HepG2 (cell line): ENCODE results near the gene ZNF440. TPM values are rescaled to one million over a fixed set of nuclear protein-coding genes. Genes with fewer than 3 reads are reported as not detected.

ENCODE experiments used
- CREB1 ChIP-seq, 2 experiments: fragments of 450-650 bp in 1 of 2; IDR thresholded peaks; 2 replicates each; pipeline ENCODE4 v1.6.1; 2016 to 2017; ENCODE audit warnings: control low read depth in 1 of 2, mild to moderate bottlenecking in 1 of 2, missing compliant biosample characterization in 1 of 2, missing genetic modification characterization in 1 of 2
- FOXO1 ChIP-seq: sonication (generic); formaldehyde crosslinking; IDR thresholded peaks from 2 replicates; pipeline ENCODE4 v1.4.0; 2020; ENCODE audit warnings: missing genetic modification reagents
- GABPA ChIP-seq, 2 experiments: IDR thresholded peaks; 2 replicates each; pipeline ENCODE4 v1.6.1; 2011 to 2016; ENCODE audit warnings: low read depth in 2 of 2, low read length in 1 of 2, missing biosample characterization in 1 of 2, missing genetic modification characterization in 1 of 2
- HNRNPLL ChIP-seq: fragments of 200-400 bp; formaldehyde crosslinking; IDR thresholded peaks from 2 replicates; pipeline ENCODE4 v1.6.1; 2017; ENCODE audit warnings: mild to moderate bottlenecking, low read depth, low read length; ENCODE audit not compliant: poor library complexity, severe bottlenecking
- KLF15 ChIP-seq: sonication (generic); formaldehyde crosslinking; IDR thresholded peaks from 2 replicates; pipeline ENCODE4 v1.8.1; 2023; ENCODE audit warnings: borderline replicate concordance, mild to moderate bottlenecking, inconsistent platforms, missing genetic modification reagents, mixed read lengths
- KLF16 ChIP-seq, 2 experiments: sonication (generic) in 1 of 2; formaldehyde crosslinking in 1 of 2; IDR thresholded peaks; 2 replicates each; pipeline versions ENCODE4 v1.6.1 to v1.8.0; 2016 to 2023; ENCODE audit warnings: missing genetic modification reagents in 2 of 2, missing compliant biosample characterization in 1 of 2
- KLF9 ChIP-seq: IDR thresholded peaks from 2 replicates; pipeline ENCODE4 v1.6.1; 2016; ENCODE audit warnings: low read depth
- NCOR1 ChIP-seq: fragments of 200-600 bp; sonication (generic); IDR thresholded peaks from 2 replicates; pipeline ENCODE4 v1.7.0; 2017; ENCODE audit warnings: antibody characterized with exemption, low read length, borderline replicate concordance
- POLR2AphosphoS5 ChIP-seq: IDR thresholded peaks from 2 replicates; pipeline ENCODE4 v1.6.1; 2012; ENCODE audit warnings: low read depth, low read length
- SALL1 ChIP-seq: sonication (generic); formaldehyde crosslinking; IDR thresholded peaks from 2 replicates; pipeline ENCODE4 v1.8.0; 2022; ENCODE audit warnings: mild to moderate bottlenecking, missing genetic modification reagents
- SAP130 ChIP-seq: IDR thresholded peaks from 2 replicates; pipeline ENCODE4 v1.6.1; 2016; ENCODE audit warnings: low read depth
- SIN3B ChIP-seq: fragments of 150-350 bp; IDR thresholded peaks from 2 replicates; pipeline ENCODE4 v1.6.1; 2014; ENCODE audit warnings: low read length
- ZBTB42 ChIP-seq: sonication (generic); formaldehyde crosslinking; IDR thresholded peaks from 2 replicates; pipeline ENCODE4 v1.5.0; 2020; ENCODE audit warnings: mild to moderate bottlenecking, missing genetic modification reagents
- ZNF629 ChIP-seq: sonication (generic); formaldehyde crosslinking; conservative IDR thresholded peaks from 2 replicates; pipeline ENCODE4 v1.5.0; 2020; ENCODE audit warnings: missing genetic modification reagents
- polyA plus RNA-seq, 8 experiments: library from polyadenylated mRNA; depleted of rRNA in 3 of 8; stranded (reverse) in 7 of 8; unstranded in 1 of 8; fragments of >200 nt; fragmentation: Illumina TruSeq in 4 of 8; extraction: Trizol in 4 of 8; gene quantifications; 2 replicates each; pipeline versions ENCODE4 v1.2.1 to v1.2.3, GENCODE V29; 2011 to 2016; ENCODE audit warnings: low read depth in 4 of 8, missing spikeins in 1 of 8, mixed read lengths in 1 of 8; ENCODE audit not compliant: insufficient read depth in 1 of 8
- total RNA-seq, 5 experiments: library from RNA; depleted of rRNA; stranded (reverse); fragments of >200 nt; fragmentation: Illumina TruSeq; extraction: Trizol; gene quantifications; 2 replicates each; pipeline ENCODE4 v1.2.3, GENCODE V29; 2016; ENCODE audit warnings: low read depth in 1 of 5
- TF ChIP-seq, protein P1 (sequence below): sonication (generic); formaldehyde crosslinking; IDR thresholded peaks from 2 replicates; pipeline ENCODE4 v1.4.0; 2020; ENCODE audit warnings: mild to moderate bottlenecking, missing genetic modification reagents
- TF ChIP-seq, protein P2 (sequence below): sonication (generic); formaldehyde crosslinking; IDR thresholded peaks from 2 replicates; pipeline ENCODE4 v1.4.0; 2020; ENCODE audit warnings: low read depth, missing genetic modification reagents

ZNF440 gene
- total and polyA plus RNA-seq, 2 of the 13 experiments (the other 11 are each of a cell fraction or from before 2014, with no cell fraction given), result 2.7 to 12.4 TPM

DNA sequence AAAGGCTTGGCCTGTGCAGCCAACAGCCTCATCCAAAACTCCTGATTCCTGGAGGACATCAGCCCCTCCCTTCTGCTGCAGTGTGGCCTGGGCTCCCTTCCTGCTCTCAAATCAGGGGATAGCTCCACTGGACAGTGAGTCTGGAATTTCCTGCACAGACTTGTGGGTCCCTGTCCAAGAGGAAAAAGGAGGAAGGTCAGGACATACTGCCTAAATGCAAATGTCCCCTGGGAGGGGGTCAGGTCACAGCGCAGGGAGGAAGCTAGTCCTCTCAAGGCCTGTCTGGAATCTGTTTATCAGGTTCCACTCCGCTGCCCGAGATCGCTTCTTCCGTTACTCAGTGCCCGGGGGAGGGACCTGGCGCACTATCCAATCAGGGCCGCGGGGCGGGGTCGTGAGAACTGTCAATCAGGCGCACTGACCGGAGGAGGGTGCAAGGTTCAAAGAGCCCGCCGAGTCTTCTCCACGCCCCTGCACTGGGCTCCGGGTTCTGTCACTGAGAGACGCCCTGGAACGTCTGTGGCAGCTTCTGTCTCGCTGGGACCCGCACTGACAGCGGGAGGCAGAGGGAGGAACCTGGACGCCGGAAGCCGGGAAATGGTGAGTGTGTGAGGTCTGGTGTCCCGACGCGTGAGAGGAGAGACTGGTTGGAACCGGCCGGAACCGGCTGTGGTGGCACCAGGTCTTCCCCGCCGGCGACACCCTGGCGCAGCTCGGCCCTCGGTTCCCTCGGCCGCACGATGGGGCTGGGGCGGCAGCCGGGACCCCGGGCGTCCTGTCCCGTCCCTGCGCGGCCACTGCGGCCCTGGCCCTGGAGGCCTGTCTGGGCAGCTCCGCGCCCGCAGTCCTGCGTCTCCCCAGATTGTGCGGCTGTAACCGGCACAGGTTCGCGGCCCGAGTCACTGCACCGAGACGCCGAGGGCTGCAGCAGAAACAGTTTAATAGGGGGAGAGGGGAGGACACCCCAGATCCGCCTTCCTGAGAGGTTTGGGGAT lies 47.2 kb upstream of the ZNF440 start, which contains the start of gene ZNF441 (continued):
- TF ChIP-seq, protein P1, sequence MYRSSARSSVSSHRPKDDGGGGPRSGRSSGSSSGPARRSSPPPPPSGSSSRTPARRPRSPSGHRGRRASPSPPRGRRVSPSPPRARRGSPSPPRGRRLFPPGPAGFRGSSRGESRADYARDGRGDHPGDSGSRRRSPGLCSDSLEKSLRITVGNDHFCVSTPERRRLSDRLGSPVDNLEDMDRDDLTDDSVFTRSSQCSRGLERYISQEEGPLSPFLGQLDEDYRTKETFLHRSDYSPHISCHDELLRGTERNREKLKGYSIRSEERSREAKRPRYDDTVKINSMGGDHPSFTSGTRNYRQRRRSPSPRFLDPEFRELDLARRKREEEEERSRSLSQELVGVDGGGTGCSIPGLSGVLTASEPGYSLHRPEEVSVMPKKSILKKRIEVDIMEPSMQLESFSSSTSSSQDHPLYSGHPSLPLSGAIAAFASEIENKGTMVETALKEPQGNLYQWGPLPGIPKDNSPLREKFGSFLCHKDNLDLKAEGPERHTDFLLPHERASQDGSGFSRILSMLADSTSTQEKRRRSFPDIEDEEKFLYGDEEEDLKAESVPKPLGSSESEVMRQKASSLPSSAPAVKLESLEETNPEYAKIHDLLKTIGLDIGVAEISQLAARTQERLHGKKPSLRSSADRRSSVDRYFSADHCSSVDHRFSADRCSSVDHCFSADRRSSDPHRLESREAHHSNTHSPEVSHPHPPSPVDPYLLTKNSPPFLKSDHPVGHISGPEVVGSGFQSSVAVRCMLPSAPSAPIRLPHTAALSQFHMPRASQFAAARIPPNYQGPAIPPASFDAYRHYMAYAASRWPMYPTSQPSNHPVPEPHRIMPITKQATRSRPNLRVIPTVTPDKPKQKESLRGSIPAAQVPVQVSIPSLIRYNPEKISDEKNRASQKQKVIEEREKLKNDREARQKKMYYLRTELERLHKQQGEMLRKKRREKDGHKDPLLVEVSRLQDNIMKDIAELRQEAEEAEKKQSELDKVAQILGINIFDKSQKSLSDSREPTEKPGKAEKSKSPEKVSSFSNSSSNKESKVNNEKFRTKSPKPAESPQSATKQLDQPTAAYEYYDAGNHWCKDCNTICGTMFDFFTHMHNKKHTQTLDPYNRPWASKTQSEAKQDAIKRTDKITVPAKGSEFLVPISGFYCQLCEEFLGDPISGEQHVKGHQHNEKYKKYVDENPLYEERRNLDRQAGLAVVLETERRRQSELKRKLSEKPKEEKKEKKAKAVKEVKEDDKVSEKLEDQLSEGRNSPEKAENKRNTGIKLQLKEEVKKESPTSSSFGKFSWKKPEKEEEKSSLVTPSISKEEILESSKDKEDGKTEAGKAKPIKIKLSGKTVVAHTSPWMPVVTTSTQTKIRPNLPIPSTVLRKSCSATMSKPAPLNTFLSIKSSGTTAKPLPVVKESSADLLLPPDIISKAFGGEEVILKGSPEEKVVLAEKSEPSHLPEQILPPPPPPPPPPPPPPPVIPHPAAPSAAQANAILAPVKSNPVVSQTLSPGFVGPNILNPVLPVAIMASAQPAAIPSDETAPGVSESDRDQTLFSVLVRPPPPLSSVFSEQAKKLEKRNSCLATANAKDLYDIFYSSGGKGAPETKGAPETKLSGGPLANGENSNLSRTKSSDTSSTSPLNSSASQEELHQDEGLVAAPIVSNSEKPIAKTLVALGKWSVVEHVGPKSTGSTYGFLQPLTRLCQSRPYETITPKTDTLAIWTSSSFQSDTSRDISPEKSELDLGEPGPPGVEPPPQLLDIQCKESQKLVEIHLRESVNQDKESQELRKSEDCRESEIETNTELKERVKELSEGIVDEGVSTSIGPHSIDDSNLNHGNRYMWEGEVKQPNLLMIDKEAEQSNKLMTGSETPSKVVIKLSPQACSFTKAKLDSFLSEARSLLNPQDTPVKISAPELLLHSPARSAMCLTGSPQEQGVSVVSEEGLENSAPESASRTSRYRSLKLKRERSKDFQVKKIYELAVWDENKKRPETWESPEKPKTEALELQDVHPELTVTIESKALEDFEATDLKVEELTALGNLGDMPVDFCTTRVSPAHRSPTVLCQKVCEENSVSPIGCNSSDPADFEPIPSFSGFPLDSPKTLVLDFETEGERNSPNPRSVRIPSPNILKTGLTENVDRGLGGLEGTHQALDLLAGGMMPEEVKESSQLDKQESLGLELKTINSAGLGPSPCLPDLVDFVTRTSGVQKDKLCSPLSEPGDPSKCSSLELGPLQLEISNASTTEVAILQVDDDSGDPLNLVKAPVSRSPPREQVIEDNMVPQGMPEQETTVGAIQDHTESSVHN (CRISPR knock-in tag), result 0 out of 2 replicates have a peak, but pooled peaks have one; percentile 42
- TF ChIP-seq KLF16 (CRISPR knock-in tag; IDR thresholded peaks at IDR 0.05), result peak in 1 of 2 experiments; percentile 81; a peak in 2 of 4 replicates
- TF ChIP-seq SIN3B, result peak; percentile 63; the same call in 1 of the 2 replicates
- peak; percentile 96 for TF ChIP-seq SAP130
- peak; percentile 48; the same call in 1 of the 2 replicates for TF ChIP-seq NCOR1
- TF ChIP-seq FOXO1 (CRISPR knock-in tag), result no peak; the same call in 1 of the 2 replicates
- TF ChIP-seq POLR2AphosphoS5, result peak; percentile 95
- peak; percentile 69 for TF ChIP-seq SALL1
- TF ChIP-seq, protein P2, sequence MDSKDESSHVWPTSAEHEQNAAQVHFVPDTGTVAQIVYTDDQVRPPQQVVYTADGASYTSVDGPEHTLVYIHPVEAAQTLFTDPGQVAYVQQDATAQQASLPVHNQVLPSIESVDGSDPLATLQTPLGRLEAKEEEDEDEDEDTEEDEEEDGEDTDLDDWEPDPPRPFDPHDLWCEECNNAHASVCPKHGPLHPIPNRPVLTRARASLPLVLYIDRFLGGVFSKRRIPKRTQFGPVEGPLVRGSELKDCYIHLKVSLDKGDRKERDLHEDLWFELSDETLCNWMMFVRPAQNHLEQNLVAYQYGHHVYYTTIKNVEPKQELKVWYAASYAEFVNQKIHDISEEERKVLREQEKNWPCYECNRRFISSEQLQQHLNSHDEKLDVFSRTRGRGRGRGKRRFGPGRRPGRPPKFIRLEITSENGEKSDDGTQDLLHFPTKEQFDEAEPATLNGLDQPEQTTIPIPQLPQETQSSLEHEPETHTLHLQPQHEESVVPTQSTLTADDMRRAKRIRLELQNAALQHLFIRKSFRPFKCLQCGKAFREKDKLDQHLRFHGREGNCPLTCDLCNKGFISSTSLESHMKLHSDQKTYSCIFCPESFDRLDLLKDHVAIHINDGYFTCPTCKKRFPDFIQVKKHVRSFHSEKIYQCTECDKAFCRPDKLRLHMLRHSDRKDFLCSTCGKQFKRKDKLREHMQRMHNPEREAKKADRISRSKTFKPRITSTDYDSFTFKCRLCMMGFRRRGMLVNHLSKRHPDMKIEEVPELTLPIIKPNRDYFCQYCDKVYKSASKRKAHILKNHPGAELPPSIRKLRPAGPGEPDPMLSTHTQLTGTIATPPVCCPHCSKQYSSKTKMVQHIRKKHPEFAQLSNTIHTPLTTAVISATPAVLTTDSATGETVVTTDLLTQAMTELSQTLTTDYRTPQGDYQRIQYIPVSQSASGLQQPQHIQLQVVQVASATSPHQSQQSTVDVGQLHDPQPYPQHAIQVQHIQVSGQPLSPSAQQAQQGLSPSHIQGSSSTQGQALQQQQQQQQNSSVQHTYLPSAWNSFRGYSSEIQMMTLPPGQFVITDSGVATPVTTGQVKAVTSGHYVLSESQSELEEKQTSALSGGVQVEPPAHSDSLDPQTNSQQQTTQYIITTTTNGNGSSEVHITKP (CRISPR knock-in tag), result peak; percentile 65
- no peak; the same call in 1 of the 2 replicates for TF ChIP-seq KLF15 (CRISPR knock-in tag)
- peak; percentile 20; the same call in 1 of the 2 replicates for TF ChIP-seq ZBTB42 (CRISPR knock-in tag)
- TF ChIP-seq GABPA (IDR thresholded peaks at IDR 0.05; ENCODE audit: low read depth, low read length), result peak; percentile 21; the same call in 1 of the 2 replicates
- peak; percentile 79 for TF ChIP-seq GABPA (CRISPR knock-in tag; IDR thresholded peaks at IDR 0.05; ENCODE audit: low read depth)
- peak; percentile 66 for TF ChIP-seq HNRNPLL
- 0 out of 2 replicates have a peak, but pooled peaks have one; percentile 49 for TF ChIP-seq KLF9 (CRISPR knock-in tag)
- no peak for TF ChIP-seq CREB1 (IDR thresholded peaks at IDR 0.05)
- peak; percentile 52; the same call in 1 of the 2 replicates for TF ChIP-seq CREB1 (CRISPR knock-in tag; IDR thresholded peaks at IDR 0.05)
- TF ChIP-seq ZNF629 (CRISPR knock-in tag), result no peak
